ENCODE results near the gene RPRD1B. TPM values are rescaled to one million over a fixed set of nuclear protein-coding genes. Genes with fewer than 3 reads are reported as not detected.

RPRD1B gene
- total and polyA plus RNA-seq, 2 of the 13 experiments (the other 11 are each of a cell fraction or from before 2014, with no cell fraction given) = 31.1 to 41.5 TPM

GRCh38 chr20:38123021-38123587, 89.6 kb downstream of the RPRD1B start (continued):
- TF ChIP-seq ZNF646 (CRISPR knock-in tag; IDR thresholded peaks at IDR 0.05) = no peak
- peak; percentile 53; the same call in 1 of the 2 replicates for TF ChIP-seq BCL6 (CRISPR knock-in tag; IDR thresholded peaks at IDR 0.05)
- 0 out of 2 replicates have a peak, but pooled peaks have one; percentile 48 for TF ChIP-seq NR2F2 (IDR thresholded peaks at IDR 0.05; ENCODE audit: borderline replicate concordance, low read depth)
- peak; percentile 66 for TF ChIP-seq ZNF121 (CRISPR knock-in tag; IDR thresholded peaks at IDR 0.05)
- 0 out of 2 replicates have a peak, but pooled peaks have one; percentile 27 for TF ChIP-seq KDM4B (CRISPR knock-in tag; IDR thresholded peaks at IDR 0.05)
- TF ChIP-seq ZNF275 (CRISPR knock-in tag; IDR thresholded peaks at IDR 0.05; ENCODE audit: borderline replicate concordance) = no peak
- peak; percentile 56; the same call in 1 of the 2 replicates for TF ChIP-seq KDM2A (CRISPR knock-in tag; IDR thresholded peaks at IDR 0.05; ENCODE audit: borderline replicate concordance, low read depth)
- TF ChIP-seq ZBTB7B (CRISPR knock-in tag; IDR thresholded peaks at IDR 0.05) = 0 out of 2 replicates have a peak, but pooled peaks have one; percentile 28
- TF ChIP-seq ZSCAN25 (CRISPR knock-in tag; IDR thresholded peaks at IDR 0.05) = 0 out of 2 replicates have a peak, but pooled peaks have one; percentile 28
- no peak for TF ChIP-seq ZUFSP (CRISPR knock-in tag; IDR thresholded peaks at IDR 0.05; ENCODE audit: borderline replicate concordance)
- TF ChIP-seq ZBTB26 (CRISPR knock-in tag; IDR thresholded peaks at IDR 0.05; ENCODE audit: borderline replicate concordance) = peak; percentile 59; the same call in 1 of the 2 replicates
- no peak for TF ChIP-seq ZNF441 (CRISPR knock-in tag; IDR thresholded peaks at IDR 0.05; ENCODE audit: borderline replicate concordance)
- TF ChIP-seq ZNF335 (CRISPR knock-in tag; IDR thresholded peaks at IDR 0.05) = no peak; the same call in 1 of the 2 replicates
- no peak for TF ChIP-seq ESRRA (CRISPR knock-in tag; IDR thresholded peaks at IDR 0.05; ENCODE audit: low read depth)
- TF ChIP-seq ZFX (CRISPR knock-in tag; IDR thresholded peaks at IDR 0.05; ENCODE audit: low read depth) = peak; percentile 23; the same call in 1 of the 2 replicates
- TF ChIP-seq TEAD3 (CRISPR knock-in tag; optimal IDR thresholded peaks at IDR 0.05; ENCODE audit: borderline replicate concordance) = peak; percentile 51
- peak; percentile 81 for TF ChIP-seq ZGPAT (CRISPR knock-in tag; IDR thresholded peaks at IDR 0.05)
